GM19025 (cell line): Measurements from ENCODE around the gene MTMR4.
"Not testable (repeated sequence)": the region's sequence is repeated elsewhere in the genome, so short reads cannot be mapped to it uniquely, and the experiment has no call there.

Source experiments
- ATAC-seq: cut with Tn5 transposase; IDR thresholded peaks from one replicate; pipeline ENCODE4 v1.9.1; 2021; ENCODE audit warnings: mild to moderate bottlenecking, low read depth, moderate library complexity; ENCODE audit not compliant: unreplicated experiment

Gene MTMR4

DNA sequence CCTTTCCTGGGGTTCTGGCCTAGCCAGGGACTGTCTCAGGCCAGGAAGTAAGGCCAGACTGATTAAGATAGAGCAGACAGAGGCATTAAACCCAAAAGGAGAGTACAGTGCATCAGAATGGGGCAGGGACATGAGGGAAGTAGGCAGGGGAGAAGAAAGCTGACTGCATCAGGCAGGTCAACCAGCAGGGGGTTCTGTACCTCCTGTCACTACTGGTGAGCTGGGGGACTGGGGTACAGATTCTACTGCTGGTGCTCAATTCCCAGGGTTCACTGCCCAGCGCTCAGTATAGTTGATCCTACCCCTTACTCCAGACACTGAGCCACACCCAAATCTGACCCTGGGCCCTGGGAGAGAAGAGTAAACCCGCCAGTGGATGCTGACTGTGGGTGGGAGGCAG is 12.9 kb upstream of the MTMR4 start:
- ATAC-seq: no peak

DNA sequence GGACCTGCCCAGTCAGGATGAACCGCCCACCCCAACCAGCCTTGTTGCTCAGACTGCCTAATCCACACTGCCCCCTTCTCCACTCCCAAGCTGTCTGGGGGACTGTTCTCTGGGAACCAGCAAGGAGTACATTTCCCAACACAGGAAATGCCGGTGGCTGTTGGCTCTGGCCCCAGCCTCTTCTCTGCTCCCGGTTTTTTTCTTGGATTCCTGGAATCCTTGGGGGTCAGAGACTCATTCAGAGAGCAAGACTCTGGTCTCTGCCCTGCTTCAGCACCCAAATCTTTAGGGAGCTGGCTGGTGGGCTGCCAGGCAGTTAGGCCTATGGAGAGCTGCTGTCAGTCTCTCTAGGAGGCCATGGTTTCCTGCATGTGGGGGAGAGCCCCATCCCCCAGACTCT is 10.8 kb upstream of the MTMR4 start:
- ATAC-seq: no peak

DNA sequence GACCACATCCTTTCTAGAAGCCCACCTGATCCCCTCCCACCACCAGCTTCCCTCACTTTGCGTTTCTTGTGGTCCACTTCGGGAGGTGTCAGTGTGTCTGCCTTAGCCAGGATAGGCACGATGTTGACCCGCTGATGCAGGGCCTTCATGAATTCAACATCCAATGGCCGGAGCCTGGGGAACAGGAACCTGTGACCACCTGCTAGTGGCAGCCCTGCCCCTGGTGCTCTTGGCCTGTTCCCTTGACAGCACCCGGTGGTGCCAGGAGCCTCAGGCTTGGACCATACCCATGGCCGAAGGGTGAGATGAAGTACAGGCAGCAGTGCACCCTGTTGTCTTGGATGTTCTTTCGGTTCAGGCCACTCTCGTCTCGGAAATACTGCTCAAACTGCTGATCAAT is 7.2 kb upstream of the MTMR4 start:
- no peak for ATAC-seq

DNA sequence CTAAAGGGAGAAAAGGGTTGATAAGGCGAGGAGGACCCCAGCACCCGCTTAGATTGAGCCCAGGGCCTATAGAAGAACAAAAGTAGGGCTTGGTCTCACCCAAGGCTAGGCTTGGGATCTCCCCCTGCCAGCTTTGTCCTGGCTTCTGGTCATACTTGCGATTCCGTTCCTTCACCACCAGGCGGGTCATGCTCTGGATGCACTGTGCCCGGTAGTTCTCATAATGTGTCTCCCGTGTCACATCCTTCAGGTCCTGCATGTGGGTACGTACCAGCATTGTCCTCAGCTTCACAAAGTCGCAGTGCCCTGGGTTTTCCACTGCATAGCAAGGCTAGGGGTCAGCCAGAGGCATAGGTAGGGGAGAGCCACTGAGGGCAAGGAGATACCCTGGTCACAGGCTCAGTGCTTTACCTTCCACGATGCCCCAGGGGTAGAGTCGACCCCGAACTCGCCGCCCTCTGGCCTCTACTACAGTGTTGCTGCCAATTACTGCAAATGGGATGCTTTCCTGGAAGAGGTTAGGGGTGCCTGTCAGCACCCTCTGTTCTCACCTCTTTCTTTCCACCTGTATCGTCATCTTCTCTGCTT is 6.5 kb upstream of the MTMR4 start:
- ATAC-seq: no peak

DNA sequence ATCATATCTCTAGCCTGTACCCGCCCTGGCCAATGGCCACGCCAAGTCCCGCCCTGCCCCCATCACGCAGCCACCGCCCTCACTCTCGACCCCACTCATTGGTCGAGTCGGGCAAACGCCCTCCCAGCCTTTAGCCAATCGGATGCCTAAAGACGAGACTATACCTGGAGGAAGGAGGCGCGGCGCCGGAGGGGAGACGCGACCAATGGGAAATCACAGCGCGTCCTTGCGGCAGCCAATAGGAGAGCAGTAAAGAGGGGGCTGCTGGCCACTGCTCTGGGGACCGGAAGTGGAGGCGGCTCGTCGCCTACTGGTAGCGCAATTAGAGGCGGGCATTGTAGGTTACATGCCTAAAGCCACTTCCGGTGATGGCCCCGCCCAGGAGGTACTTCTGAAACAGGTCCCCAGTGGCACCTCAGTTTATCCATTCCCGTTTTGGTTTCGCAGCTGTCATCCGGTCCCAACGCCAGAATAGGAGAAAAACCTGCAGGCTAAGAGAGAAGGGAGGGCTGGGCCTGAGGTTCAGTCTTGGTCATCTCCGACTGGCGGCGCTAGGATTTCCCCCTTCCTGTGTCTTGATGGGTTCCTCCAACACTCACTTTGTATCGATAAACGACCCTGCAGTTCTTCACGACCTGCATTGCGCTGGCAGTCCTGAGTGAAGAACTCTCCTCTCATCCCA is 3.6 kb upstream of the MTMR4 start:
- ATAC-seq: peak; percentile 80

DNA sequence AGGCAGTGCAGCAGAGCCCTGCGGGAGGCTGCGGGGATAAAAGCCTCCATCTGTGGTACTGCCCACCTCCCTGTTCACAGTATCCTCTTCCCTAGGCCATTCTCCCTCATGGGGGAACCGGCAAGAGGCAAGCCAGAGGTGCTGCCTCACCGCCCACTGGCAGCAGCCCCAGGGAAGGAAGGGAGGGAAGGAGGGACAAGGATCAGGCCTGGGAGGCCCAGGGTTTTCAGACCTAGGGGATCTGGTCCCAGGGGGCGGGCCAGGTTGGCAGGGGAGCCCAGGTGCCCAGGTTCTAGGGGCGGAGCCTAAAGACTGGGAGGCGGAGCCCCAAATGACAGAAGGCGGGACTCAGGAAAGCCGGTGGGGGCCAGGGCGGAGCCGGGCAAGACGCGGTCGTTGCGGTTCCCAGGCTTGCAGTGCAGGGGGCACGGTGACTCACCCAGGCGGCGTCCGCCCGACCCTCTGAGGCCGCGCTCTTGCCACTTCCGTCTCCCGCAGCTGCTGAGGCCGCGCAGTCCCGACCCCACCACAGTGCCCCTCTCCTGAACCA is 3.0 kb upstream of the MTMR4 start:
- no peak for ATAC-seq

DNA sequence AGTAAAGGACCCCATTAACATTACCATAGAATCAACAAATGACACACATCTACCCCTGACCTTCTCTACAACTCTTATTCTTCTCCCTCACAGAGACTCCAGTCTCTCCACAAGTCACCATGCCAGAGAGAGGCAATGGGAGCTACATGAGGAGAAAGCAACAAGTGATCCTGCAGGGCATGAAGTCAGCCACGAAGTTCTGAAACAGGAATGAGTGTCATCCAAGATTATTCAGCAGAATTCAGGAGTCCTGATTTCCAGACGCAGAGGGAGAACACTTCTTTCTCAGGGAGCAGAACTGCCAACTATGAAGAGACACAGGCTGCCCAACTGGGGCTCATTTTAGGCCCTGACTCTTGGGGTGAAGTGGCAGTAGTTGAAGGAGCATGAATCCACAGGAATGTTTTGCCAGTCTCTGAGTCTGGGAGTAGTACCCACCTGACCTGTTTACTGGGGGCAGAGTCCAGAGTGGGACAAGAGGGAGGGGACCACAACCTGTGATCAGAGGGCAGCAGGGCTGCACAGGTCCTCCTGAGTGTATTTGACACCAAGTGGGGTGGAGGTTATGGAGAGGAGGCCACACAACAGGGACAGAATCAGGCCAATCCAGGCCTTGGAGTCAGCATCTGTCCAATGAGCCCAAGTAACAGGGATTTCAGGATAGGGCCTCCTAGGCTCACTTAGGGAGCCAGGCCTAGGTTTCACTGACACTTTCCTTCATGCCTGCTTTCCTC is 2.4 kb upstream of the MTMR4 start:
- no peak for ATAC-seq

DNA sequence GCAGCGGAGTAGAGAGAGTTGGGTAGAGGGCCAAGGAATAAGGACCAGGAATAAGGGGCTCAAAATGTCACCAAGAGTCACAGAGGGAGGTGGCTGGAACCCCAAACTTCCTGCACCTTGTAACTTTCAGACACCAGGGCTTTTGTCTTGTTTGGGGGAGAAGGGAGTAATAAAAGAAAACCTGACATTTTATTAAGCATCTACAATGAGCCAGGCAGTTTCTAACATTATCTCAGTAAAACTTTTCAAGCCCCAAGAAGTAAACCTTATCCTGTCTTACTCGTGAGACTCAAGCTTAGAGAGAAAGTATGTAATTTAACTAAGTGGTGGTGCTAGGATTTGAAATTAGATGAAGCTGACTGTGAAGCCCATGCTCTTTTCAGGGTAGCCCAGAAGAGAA is 848 bp upstream of the MTMR4 start:
- no peak for ATAC-seq

DNA sequence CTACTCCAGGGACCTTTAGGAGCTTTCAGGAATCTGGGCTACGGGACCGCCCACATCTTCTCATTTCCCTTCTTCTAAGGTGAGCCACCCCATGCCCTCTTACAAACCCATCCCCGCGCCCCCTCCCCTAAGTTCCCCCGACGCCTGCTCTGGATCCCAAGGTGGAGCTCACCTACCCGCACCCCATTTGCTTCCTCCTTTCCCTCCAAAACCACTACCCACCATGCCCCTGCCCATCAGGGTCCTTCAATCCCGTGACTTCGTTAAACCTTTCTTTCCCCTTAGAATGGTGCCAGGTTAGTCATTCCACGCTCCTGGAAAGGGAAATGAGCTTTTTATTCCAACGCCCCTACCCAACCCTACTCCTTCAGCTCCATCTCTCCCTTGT is 326 bp upstream of the MTMR4 start:
- ATAC-seq: no peak

DNA sequence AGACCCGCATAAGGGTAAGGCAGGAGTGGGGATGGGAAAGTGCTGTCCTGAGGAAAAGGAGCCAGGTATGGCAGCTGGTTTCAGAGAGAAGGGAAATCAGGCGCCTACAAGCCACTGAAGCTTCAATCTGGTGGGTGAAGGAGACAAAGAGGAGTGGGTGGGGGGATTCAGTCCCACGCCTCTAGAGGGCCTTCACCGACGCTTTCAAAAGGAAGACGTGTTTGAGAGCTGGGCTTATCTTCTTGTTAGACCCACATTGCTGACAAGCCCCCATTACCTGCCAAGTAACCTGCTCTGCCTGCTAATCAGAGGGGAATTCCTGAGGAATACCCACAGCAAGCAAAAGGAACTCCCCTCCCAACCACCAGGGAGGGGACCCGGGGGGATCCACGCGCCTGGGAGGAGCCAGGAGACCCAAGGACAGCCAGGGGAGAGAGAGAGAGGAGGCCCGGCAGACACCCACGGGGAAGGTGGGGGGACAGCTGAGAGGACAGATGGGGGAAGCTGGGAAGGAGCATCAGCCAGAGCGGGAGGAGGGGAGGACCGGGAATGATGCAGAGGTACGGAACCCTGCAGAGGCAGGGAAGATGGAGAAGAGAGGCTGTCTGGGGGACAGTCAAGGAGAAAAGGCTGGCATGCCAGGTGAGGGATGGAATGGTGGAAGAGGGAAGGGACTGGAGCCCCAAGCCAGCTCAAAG is 1.0 kb downstream of the MTMR4 start:
- ATAC-seq: no peak

DNA sequence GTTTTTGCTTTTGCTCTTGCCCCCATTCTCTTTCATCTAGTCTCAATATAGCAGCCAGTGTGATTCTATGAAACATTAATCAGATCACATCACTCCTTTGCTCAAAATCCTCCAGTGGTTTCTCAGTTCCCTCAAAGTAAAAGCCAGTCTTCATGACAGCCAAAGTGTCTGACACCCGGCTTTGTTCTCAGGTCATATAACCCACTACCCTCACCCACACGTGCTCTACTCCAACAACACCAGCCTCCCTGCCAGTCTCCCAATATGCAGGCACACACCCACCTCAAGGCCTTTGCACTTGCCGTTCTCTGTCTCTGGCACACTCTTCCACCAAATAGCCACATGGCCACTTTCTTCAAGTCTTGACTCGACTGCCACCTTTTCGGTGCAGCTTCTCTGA is 4.4 kb downstream of the MTMR4 start:
- no peak for ATAC-seq

DNA sequence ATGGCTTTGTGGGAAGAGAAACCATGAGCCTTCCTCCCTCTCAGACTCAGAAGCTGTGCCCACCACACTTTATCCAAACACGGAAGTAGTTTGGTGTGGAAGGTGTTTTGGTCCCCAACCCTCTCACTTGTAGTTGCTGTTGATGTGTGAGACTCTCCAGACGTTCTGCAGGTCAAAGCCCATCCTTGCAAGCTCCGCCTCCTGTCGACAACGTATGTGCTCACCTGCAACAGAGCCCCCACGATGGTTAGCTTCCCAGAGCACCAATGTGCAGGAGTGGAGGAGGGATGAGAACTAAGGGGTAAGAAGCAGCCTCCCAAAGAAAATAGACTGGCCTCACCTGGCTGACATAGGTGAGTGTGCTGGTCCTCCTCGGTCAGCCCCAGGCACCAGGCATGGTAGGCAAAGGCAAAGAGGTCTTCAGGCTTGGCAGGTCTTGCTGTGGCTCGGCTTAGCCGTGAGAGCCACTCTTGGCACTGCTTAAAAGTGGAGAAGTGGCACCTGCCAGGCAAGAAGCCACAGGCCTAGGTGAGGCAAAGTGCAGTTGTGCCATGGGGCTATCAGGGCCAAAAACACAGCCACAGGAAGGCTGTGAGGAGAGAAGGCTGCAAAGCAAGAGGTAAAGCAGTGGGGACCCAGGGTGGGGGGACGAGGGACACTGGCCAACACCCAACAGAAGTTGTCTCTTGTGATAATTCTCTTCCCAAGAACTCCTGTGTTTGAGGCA is 5.9 kb downstream of the MTMR4 start:
- ATAC-seq: no peak

DNA sequence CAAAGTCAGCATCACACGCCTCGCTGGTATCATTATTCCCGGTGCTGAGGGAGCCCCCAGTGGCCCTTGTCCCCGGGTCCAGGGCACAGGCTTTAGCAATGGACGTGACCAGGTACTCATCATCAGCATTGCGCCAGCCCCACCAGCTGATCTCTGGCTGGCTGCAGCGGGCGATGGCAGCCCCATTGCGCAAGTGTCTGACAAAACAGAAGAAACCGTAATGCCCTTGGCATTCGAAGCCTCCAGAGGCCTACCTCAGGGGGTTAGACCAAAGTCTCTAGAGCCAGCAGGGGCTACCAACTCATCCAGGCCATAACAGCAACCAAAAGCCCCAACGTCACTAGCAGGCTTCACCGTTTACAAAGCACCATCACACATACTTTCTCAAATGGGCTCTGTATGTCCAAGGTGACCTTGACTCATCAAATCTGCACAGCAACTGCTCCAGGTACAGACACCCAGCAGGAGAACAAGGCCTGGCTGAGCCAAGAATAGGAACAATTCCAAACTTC is 7.3 kb downstream of the MTMR4 start:
- ATAC-seq: no peak

DNA sequence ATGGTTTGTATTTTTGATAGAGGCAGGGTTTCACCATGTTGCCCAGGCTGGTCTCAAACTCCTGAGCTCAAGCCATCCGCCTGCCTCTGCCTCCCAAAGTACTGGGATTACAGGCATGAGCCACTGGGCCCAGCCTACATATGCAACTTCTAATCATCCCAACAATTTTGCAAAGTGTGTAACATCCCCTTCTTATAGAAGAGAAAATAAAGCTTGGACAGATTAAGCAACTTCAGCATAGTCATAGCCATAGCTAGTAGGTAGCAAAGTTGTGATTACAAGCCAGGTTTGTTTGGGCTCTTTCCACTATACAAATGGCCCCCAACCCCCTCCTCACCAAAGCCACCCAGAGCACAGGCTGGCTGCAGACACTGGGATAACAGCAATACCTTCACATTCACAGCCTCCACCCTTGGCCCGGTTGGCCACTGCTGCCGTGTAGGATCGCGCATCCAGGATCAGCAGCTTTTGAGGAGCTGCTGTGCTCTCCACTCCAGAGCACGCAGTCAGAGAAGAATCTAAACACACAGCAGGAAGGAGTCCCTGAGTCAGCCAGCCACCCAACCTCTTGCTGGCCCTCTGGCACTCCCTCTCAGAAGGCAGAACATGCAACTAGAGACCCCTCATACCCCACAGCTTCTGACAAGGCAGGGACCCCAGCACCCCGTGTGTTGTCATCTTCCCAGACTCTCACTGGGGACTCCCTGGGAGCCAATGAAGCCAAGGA is 7.9 kb downstream of the MTMR4 start:
- ATAC-seq: no peak

DNA sequence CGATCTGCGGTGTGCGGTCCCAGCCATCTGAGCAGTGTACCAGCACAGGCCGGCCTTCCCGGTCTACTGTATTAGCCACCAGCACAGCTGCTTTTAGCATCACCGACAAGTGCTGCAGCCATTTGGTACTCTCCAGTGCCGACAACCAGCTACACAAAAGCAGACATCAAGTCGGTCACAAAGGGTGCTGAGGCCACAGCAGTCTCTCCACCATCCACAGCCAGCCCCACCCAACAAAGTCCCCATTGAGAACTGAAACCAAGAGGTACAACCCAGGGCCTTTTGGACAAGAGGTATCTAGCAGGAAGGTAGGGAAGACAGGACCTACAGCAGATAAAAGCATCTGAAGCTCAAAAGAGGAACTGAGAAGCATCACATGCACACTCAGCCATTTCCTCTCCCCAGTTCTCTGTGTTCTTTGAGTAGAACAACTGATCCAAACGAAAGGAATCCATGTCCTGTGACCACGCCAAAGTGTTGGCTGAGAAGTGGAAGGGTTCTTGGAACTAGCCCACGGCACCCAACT is 9.5 kb downstream of the MTMR4 start:
- peak; percentile 90 for ATAC-seq

DNA sequence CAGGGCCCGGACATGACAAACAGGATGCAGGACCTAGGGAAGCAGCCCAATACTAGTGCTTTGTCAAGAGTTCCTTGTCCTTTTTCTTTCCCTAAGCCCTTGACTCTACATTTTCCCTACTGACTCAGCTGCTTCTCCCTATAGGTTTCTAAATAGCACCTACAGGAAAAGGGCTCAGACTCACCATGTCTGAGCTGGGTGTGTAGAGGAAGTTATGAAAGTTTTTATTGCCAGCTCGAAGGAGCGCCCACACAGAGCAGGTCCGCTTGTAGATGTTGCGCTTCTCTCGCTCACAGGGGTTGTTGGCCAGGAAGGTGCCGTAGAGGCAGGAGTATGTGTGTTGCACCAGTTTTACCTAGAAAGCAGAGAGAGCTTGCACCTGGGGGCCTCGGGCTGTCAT is 10.6 kb downstream of the MTMR4 start:
- ATAC-seq: no peak

DNA sequence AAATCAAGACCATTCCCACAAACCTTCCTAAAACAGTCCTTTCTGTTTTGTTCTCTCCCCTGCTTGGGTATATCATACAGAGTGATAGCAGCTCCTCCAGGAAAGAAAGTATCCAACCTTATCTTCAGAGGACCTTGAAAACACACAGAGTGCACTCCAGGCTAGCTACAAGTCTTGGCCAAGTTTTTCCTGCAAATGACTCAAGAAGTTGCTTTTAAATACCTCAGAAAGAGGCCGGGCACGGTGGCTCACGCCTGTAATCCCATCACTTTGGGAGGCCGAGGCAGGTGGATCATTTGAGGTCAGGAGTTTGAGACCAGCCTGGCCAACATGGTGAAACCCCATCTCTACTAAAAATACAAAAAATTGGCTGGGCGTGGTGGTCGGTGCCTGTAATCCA is 11.3 kb downstream of the MTMR4 start:
- ATAC-seq: not testable (repeated sequence)

DNA sequence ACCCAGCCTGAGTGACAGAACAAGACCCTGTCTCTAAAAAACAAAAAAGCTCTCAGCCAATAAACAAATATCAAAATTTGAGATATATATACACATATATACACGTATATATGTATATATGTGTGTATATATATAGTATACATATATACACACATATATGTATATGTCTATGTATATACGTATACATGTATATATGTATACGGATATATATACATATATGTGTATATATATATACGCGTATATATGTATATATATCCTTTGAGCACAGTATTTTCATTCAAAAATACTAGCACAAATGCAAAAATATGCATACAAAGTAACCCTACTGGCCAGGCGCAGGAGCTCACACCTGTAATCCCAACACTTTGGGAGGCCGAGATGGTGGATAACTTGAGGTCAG is 13.0 kb downstream of the MTMR4 start:
- no peak for ATAC-seq

DNA sequence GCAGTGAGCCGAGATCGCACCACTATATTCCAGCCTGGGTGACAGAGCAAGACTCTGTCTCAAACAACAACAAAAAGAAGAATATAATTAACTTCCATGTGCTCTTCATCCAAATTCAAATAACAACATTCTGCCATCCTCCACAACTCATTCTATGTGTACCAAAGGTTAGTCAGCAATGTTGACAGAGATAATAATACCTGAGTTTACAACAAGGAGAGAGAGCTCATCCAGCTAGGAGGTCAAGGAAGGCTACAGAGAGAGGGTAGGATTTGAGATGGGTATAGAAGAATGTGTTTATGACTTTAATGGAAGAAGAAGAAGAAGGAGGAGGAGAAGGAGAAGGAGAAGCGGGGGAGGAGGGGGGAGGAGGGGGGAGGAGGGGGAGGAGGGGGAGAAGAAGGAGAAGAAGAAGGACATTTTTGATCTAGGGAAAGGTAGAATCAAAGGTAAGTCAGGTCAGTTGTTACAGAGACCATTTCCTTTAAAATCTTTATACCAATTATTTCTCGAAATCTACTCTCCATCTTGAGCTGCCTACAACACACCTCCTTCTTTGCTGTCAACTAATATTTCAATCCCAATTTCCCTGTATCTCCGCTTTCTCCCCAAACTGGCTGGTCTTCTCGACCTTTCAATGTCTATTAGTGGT is 16.1 kb downstream of the MTMR4 start:
- no peak for ATAC-seq
